SK-N-SH (cell line): ENCODE data around the gene PRXL2B. TPM values are rescaled to one million over a fixed set of nuclear protein-coding genes. Genes with fewer than 3 reads are reported as not detected.

Source experiments
- CTCF ChIA-PET: fragments of 300-600, 350-600 bp; formaldehyde crosslinking; extraction: SDS; loops from one replicate; lab custom pipeline; 2021; lab: Yijun Ruan, JAX
- POLR2A ChIA-PET: fragments of 350-600 bp; sonication (Branson Sonifier 250); formaldehyde crosslinking; extraction: SDS; loops from one replicate; lab custom pipeline; 2020; ENCODE audit warnings: antibody characterized with exemption, inconsistent platforms; lab: Yijun Ruan, JAX
- DNase-seq: peaks from one replicate; pipeline ENCODE4 v3.0.0; 2012
- H2AFZ ChIP-seq: fragments of 200-600 bp; sonication (generic); 2 replicates; pipeline ENCODE4 v1.8.1; 2016; ENCODE audit warnings: antibody characterized with exemption, mild to moderate bottlenecking, low read depth
- H3F3A ChIP-seq: fragments of 200-600 bp; sonication (generic); replicated peaks from 2 replicates; pipeline ENCODE3; 2016; ENCODE audit warnings: antibody characterized with exemption, mild to moderate bottlenecking; ENCODE audit not compliant: insufficient read depth
- H3K27ac ChIP-seq, 2 experiments: fragments of 200-500 bp in 1 of 2; fragments of 200-600 bp in 1 of 2; sonication (Bioruptor generic) in 1 of 2; sonication (generic), shearing (Covaris generic) in 1 of 2; 2 replicates each; pipeline versions ENCODE4 v1.5.1 to v1.6.1; 2014 to 2016; ENCODE audit warnings: low read depth in 2 of 2, inconsistent platforms in 1 of 2, low read length in 1 of 2, mild to moderate bottlenecking in 1 of 2, mixed read lengths in 1 of 2
- H3K27me3 ChIP-seq: fragments of 200-600 bp; sonication (generic), shearing (Covaris generic); 2 replicates; pipeline ENCODE4 v1.6.1; 2016; ENCODE audit warnings: mixed run types; ENCODE audit not compliant: insufficient read depth
- H3K36me3 ChIP-seq, 2 experiments: fragments of 200-500 bp in 1 of 2; fragments of 200-600 bp in 1 of 2; sonication (Bioruptor generic) in 1 of 2; sonication (generic) in 1 of 2; replicated peaks in 1 of 2; 2 replicates each; pipeline versions ENCODE3 to v1.5.1; 2014 to 2016; ENCODE audit warnings: low read length in 1 of 2, mild to moderate bottlenecking in 1 of 2; ENCODE audit not compliant: insufficient read depth in 2 of 2, control insufficient read depth in 1 of 2
- H3K4me1 ChIP-seq, 2 experiments: fragments of 200-500 bp in 1 of 2; fragments of 200-600 bp in 1 of 2; sonication (Bioruptor generic) in 1 of 2; sonication (generic), shearing (Covaris generic) in 1 of 2; 2 replicates each; pipeline versions ENCODE4 v1.5.1 to v1.6.1; 2014 to 2016; ENCODE audit warnings: low read depth in 1 of 2, low read length in 1 of 2, mixed run types in 1 of 2; ENCODE audit not compliant: insufficient read depth in 2 of 2, control insufficient read depth in 1 of 2
- H3K4me2 ChIP-seq: fragments of 200-600 bp; sonication (generic), shearing (Covaris generic); 2 replicates; pipeline ENCODE4 v1.6.1; 2017; ENCODE audit warnings: mixed run types
- H3K4me3 ChIP-seq, 2 experiments: fragments of 200-500 bp in 1 of 2; fragments of 200-600 bp in 1 of 2; sonication (Bioruptor generic) in 1 of 2; sonication (generic), shearing (Covaris generic) in 1 of 2; 2 replicates each; pipeline versions ENCODE4 v1.5.1 to v1.8.1; 2014 to 2016; ENCODE audit warnings: low read depth in 2 of 2, inconsistent platforms in 1 of 2, low read length in 1 of 2, mild to moderate bottlenecking in 1 of 2, mixed read lengths in 1 of 2, moderate library complexity in 1 of 2
- H3K79me2 ChIP-seq: fragments of 200-600 bp; sonication (generic); 2 replicates; pipeline ENCODE4 v1.8.1; 2017; ENCODE audit warnings: mild to moderate bottlenecking; ENCODE audit not compliant: insufficient read depth
- H3K9ac ChIP-seq: fragments of 200-600 bp; sonication (generic); 2 replicates; pipeline ENCODE4 v1.6.1; 2017; ENCODE audit warnings: mixed run types
- H3K9me2 ChIP-seq: fragments of 200-600 bp; sonication (generic); 2 replicates; pipeline ENCODE4 v1.6.1; 2017; ENCODE audit warnings: mixed run types
- H3K9me3 ChIP-seq: fragments of 200-600 bp; sonication (generic); 2 replicates; pipeline ENCODE4 v1.6.1; 2017; ENCODE audit warnings: mixed run types, mild to moderate bottlenecking, moderate library complexity
- H4K20me1 ChIP-seq: fragments of 200-600 bp; sonication (generic); 2 replicates; pipeline ENCODE4 v1.6.1; 2017; ENCODE audit warnings: mild to moderate bottlenecking, mixed run types; ENCODE audit not compliant: insufficient read depth
- FOSL2 ChIP-seq: IDR thresholded peaks from 2 replicates; pipeline ENCODE4 v1.4.0; 2012; ENCODE audit warnings: low read depth, mild to moderate bottlenecking, moderate library complexity, borderline replicate concordance
- FOXJ3 ChIP-seq: sonication (generic); formaldehyde crosslinking; IDR thresholded peaks from 2 replicates; pipeline ENCODE4 v1.5.1; 2020; ENCODE audit warnings: mild to moderate bottlenecking, missing genetic modification reagents
- FOXM1 ChIP-seq: IDR thresholded peaks from 2 replicates; pipeline ENCODE4 v1.4.0; 2012; ENCODE audit warnings: low read depth, mild to moderate bottlenecking
- GATA2 ChIP-seq: sonication (generic); formaldehyde crosslinking; IDR thresholded peaks from 2 replicates; pipeline ENCODE4 v1.5.0; 2020; ENCODE audit warnings: mild to moderate bottlenecking, missing genetic modification reagents
- JUND ChIP-seq: IDR thresholded peaks from 2 replicates; pipeline ENCODE4 v1.4.0; 2012
- TCF12 ChIP-seq: IDR thresholded peaks from 2 replicates; pipeline ENCODE4 v1.4.0; 2012
- ZBTB33 ChIP-seq: IDR thresholded peaks from 2 replicates; pipeline ENCODE4 v1.4.0; 2012; ENCODE audit warnings: low read depth, borderline replicate concordance
- WGBS: methylation state at CpG from one replicate; pipeline ENCODE4 v1.1.6; 2017; ENCODE audit warnings: low lambda C conversion rate; 5-methylcytosine and 5-hydroxymethylcytosine counted together
- polyA plus RNA-seq, 3 experiments: library from polyadenylated mRNA; depleted of rRNA; stranded (reverse); fragments of >200 nt; gene quantifications; 2 replicates each; pipeline ENCODE4 v1.2.3, GENCODE V29; 2012
- TF ChIP-seq, protein P1 (sequence below): IDR thresholded peaks from 2 replicates; pipeline ENCODE4 v1.4.0; 2012; ENCODE audit warnings: low read depth

Gene PRXL2B
- polyA plus RNA-seq, 1 of the 3 experiments (the other 2 are of a cell fraction) = 33.7 TPM

DNA sequence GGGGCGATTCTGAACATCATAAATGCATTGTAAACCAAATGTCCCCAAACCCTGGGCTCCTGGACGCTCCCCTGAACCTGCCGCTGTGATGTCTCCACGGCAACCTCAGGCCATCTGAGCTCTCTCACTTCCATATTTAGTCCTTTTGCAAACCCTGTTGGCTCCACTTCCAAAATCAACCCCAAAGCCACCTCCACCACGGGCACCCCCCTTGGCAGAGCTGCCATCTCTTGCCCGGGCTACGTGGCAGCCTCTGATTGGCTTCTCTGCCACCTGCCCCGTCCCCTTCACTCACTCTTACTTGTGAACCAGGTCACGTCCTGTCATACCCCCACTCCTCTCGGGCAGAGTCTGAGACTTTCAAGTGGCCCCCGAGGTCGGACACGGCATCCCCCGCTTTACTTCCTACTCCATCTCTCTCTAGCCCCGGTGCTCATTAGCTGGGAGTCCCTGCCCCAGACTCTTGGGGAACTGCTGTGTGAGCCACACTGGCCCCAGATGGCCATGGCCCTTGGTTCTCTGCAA lies 15.8 kb downstream of the PRXL2B start:
- 24% methylated on average over 13 of the region's 15 CpGs for WGBS
- Histone ChIP-seq H2AFZ (no peak overlapping the region), H3K27ac (no peak overlapping the region), H3K4me2 (no peak overlapping the region), H3K4me3 (no peak overlapping the region), H3K27me3 (no peaks in the 10 kb centered on the region), H3K9me2 (no peaks in the 10 kb centered on the region), H3K9ac (no peak overlapping the region), H3K9me3 (no peaks in the 10 kb centered on the region), H3K4me1 (no peaks in the 10 kb centered on the region; a peak in 1 of 4 replicates), H4K20me1 (no peaks in the 10 kb centered on the region), H3K36me3 (no peaks in the 10 kb centered on the region), H3K79me2 (no peaks in the 10 kb centered on the region), H3F3A (no peaks in the 10 kb centered on the region)
- POLR2A ChIA-PET = interaction anchor here (0.6 kb wide), 1 partner anchor 14 kb away, joined by 4 read pairs; no protein-coding TSS in a partner anchor
- TF ChIP-seq TCF12 (no peak), GATA2 (CRISPR knock-in tag) (no peak)
- TF ChIP-seq, protein P1, sequence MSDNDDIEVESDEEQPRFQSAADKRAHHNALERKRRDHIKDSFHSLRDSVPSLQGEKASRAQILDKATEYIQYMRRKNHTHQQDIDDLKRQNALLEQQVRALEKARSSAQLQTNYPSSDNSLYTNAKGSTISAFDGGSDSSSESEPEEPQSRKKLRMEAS = no peak
- CTCF ChIA-PET = no interaction called here
- peak; percentile 23 for DNase-seq

DNA sequence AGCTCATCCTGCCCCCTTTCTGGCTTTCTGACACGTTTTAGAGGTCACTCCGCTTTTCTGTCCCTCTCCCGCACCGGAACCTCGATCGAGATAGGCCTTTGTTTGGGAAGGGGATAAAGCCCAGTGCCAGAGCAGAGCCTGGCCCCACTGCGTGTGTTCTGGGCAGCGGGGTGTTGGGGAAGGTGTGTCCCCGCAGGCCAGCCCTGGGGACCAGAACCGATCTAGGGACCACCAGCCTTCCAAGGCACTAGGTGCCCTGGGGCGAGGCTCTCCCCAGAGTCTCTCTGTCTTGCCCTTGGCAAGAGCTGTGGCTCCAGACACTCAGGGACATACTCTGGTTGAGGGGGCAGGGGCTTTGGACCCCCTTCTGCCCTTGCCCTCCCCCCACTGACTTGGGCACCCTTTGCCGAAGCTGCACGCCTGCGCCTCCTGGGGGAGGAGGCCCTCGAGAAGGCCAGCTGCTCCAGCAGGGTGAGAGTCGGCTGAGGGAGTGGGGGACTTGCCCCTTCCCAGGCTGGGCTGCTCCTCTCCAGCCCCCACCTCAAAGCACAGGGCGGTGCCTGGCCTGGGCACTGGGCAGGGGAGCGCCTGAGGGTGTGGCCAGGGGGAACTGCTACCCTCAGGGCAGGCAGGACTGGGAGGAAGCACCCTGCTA lies 16.4 kb downstream of the PRXL2B start:
- Histone ChIP-seq H3K9me3 (no peaks in the 10 kb centered on the region), H2AFZ (no peak overlapping the region), H3K9me2 (no peaks in the 10 kb centered on the region), H3K4me2 (no peak overlapping the region), H3K27me3 (no peaks in the 10 kb centered on the region), H4K20me1 (no peaks in the 10 kb centered on the region), H3K36me3 (no peaks in the 10 kb centered on the region), H3K9ac (no peak overlapping the region), H3K79me2 (no peaks in the 10 kb centered on the region), H3F3A (no peaks in the 10 kb centered on the region), H3K4me3 (no peak overlapping the region), H3K27ac (no peak overlapping the region), H3K4me1 (no peaks in the 10 kb centered on the region; a peak in 1 of 4 replicates)
- TF ChIP-seq FOXJ3 (CRISPR knock-in tag) = no peak
- TF ChIP-seq FOXM1 = no peak
- CTCF ChIA-PET = no interaction called here
- peak; percentile 17 for DNase-seq
- WGBS = 52% methylated on average over 13 of the region's 18 CpGs
- POLR2A ChIA-PET = interaction anchor here (0.6 kb wide), 1 partner anchor 14 kb away, joined by 4 read pairs; no protein-coding TSS in a partner anchor

- Histone ChIP-seq H3K4me2 (no peak overlapping the region), H3K9me3 (no peaks in the 10 kb centered on the region), H3K36me3 (no peaks in the 10 kb centered on the region), H3K79me2 (no peaks in the 10 kb centered on the region), H3K27me3 (no peaks in the 10 kb centered on the region), H3K27ac (no peak overlapping the region), H2AFZ (no peak overlapping the region), H4K20me1 (no peaks in the 10 kb centered on the region), H3K9me2 (no peaks in the 10 kb centered on the region), H3K4me3 (no peak overlapping the region), H3K4me1 (no peaks in the 10 kb centered on the region; a peak in 1 of 4 replicates), H3K9ac (no peak overlapping the region), H3F3A (no peaks in the 10 kb centered on the region)
- POLR2A ChIA-PET = no interaction called here
- TF ChIP-seq FOSL2 (no peak), JUND (no peak), ZBTB33 (no peak)
- CTCF ChIA-PET = interaction anchor here (1.2 kb wide), 1 partner anchor 10 kb away, joined by 5 read pairs; no protein-coding TSS in a partner anchor
- peak; percentile 21 for DNase-seq
- WGBS = 100% methylated on average over 3 of the region's 25 CpGs
These were observed 17.1 kb downstream of the PRXL2B start for GRCh38 chr1:2603521-2604155.
